ENCODE measurements around the gene RXRA. TPM values are rescaled to one million over a fixed set of nuclear protein-coding genes. Genes with fewer than 3 reads are reported as not detected.

RXRA gene
- total RNA-seq, 1 donor from 2014 or later, result 83.3 TPM

- no peak for DNase-seq (ENCODE audit: low spot score)
- no peak overlapping the region for H3K27ac Mint-ChIP-seq (ENCODE audit: unreplicated experiment)
- no peak for TF ChIP-seq CTCF (IDR thresholded peaks at IDR 0.05; ENCODE audit: unreplicated experiment)
- peaks cover 2% of the 10 kb centered on the region for H3K27me3 Mint-ChIP-seq (ENCODE audit: unreplicated experiment)
- H3K4me1 Mint-ChIP-seq (ENCODE audit: unreplicated experiment), result no peaks in the 10 kb centered on the region
- H3K4me3 Mint-ChIP-seq (ENCODE audit: unreplicated experiment), result no peak overlapping the region
- H3K9me3 Mint-ChIP-seq (ENCODE audit: unreplicated experiment), result no peaks in the 10 kb centered on the region
- no peaks in the 10 kb centered on the region for H3K36me3 Mint-ChIP-seq (ENCODE audit: low read depth, unreplicated experiment)
These were observed 155.5 kb downstream of the RXRA start for GRCh38 chr9:134481762-134482161.

GRCh38 chr9:134482226-134482625, 156.0 kb downstream of the RXRA start:
- no peak overlapping the region for H3K4me3 Mint-ChIP-seq (ENCODE audit: unreplicated experiment)
- no peak for TF ChIP-seq CTCF (IDR thresholded peaks at IDR 0.05; ENCODE audit: unreplicated experiment)
- H3K27me3 Mint-ChIP-seq (ENCODE audit: unreplicated experiment), result peaks cover 2% of the 10 kb centered on the region
- H3K4me1 Mint-ChIP-seq (ENCODE audit: unreplicated experiment), result no peaks in the 10 kb centered on the region
- DNase-seq (ENCODE audit: low spot score), result no peak
- H3K36me3 Mint-ChIP-seq (ENCODE audit: low read depth, unreplicated experiment), result no peaks in the 10 kb centered on the region
- H3K9me3 Mint-ChIP-seq (ENCODE audit: unreplicated experiment), result no peaks in the 10 kb centered on the region
- H3K27ac Mint-ChIP-seq (ENCODE audit: unreplicated experiment), result no peak overlapping the region

GRCh38 chr9:134483361-134484184, 157.3 kb downstream of the RXRA start:
- DNase-seq (ENCODE audit: low spot score), result no peak
- H3K4me3 Mint-ChIP-seq (ENCODE audit: unreplicated experiment), result no peak overlapping the region
- H3K27me3 Mint-ChIP-seq (ENCODE audit: unreplicated experiment), result peaks cover 2% of the 10 kb centered on the region
- no peaks in the 10 kb centered on the region for H3K9me3 Mint-ChIP-seq (ENCODE audit: unreplicated experiment)
- H3K4me1 Mint-ChIP-seq (ENCODE audit: unreplicated experiment), result no peaks in the 10 kb centered on the region
- no peak for TF ChIP-seq CTCF (IDR thresholded peaks at IDR 0.05; ENCODE audit: unreplicated experiment)
- H3K27ac Mint-ChIP-seq (ENCODE audit: unreplicated experiment), result no peak overlapping the region
- H3K36me3 Mint-ChIP-seq (ENCODE audit: low read depth, unreplicated experiment), result no peaks in the 10 kb centered on the region

- H3K9me3 Mint-ChIP-seq (ENCODE audit: unreplicated experiment), result peaks cover 5% of the 10 kb centered on the region
- DNase-seq (ENCODE audit: low spot score), result no peak
- no peak overlapping the region for H3K4me3 Mint-ChIP-seq (ENCODE audit: unreplicated experiment)
- peaks cover 2% of the 10 kb centered on the region for H3K27me3 Mint-ChIP-seq (ENCODE audit: unreplicated experiment)
- H3K4me1 Mint-ChIP-seq (ENCODE audit: unreplicated experiment), result no peaks in the 10 kb centered on the region
- no peak overlapping the region for H3K27ac Mint-ChIP-seq (ENCODE audit: unreplicated experiment)
- no peak for TF ChIP-seq CTCF (IDR thresholded peaks at IDR 0.05; ENCODE audit: unreplicated experiment)
- no peaks in the 10 kb centered on the region for H3K36me3 Mint-ChIP-seq (ENCODE audit: low read depth, unreplicated experiment)
These were observed 158.2 kb downstream of the RXRA start for GRCh38 chr9:134484479-134484878.

GRCh38 chr9:134485653-134486052, 159.4 kb downstream of the RXRA start:
- H3K9me3 Mint-ChIP-seq (ENCODE audit: unreplicated experiment), result peaks cover 6% of the 10 kb centered on the region
- H3K4me3 Mint-ChIP-seq (ENCODE audit: unreplicated experiment), result no peak overlapping the region
- H3K27ac Mint-ChIP-seq (ENCODE audit: unreplicated experiment), result no peak overlapping the region
- no peak for TF ChIP-seq CTCF (IDR thresholded peaks at IDR 0.05; ENCODE audit: unreplicated experiment)
- no peaks in the 10 kb centered on the region for H3K36me3 Mint-ChIP-seq (ENCODE audit: low read depth, unreplicated experiment)
- H3K27me3 Mint-ChIP-seq (ENCODE audit: unreplicated experiment), result no peaks in the 10 kb centered on the region
- no peak for DNase-seq (ENCODE audit: low spot score)
- H3K4me1 Mint-ChIP-seq (ENCODE audit: unreplicated experiment), result no peaks in the 10 kb centered on the region
